GM21515 (cell line): ENCODE results near the gene POGZ.
A peak's percentile ranks its signal among the peaks of the same experiment; 100 is the strongest.
"Not testable (repeated sequence)": the region's sequence is repeated elsewhere in the genome, so short reads cannot be mapped to it uniquely, and the experiment has no call there.

Source experiments
- ATAC-seq: cut with Tn5 transposase; IDR thresholded peaks from one replicate; pipeline ENCODE4 v1.9.1; 2021; ENCODE audit not compliant: unreplicated experiment

POGZ gene

GRCh38 chr1:151425103-151425502 lies 34.2 kb downstream of the POGZ start:
- ATAC-seq: no peak

GRCh38 chr1:151419819-151420218 lies 39.5 kb downstream of the POGZ start:
- no peak for ATAC-seq

GRCh38 chr1:151418081-151418480 lies 41.2 kb downstream of the POGZ start:
- ATAC-seq: no peak

GRCh38 chr1:151416231-151416630 lies 43.1 kb downstream of the POGZ start:
- no peak for ATAC-seq

- no peak for ATAC-seq
Observed at GRCh38 chr1:151411884-151412283, 47.4 kb downstream of the POGZ start.

- ATAC-seq: no peak
Observed at GRCh38 chr1:151408891-151409290, 50.4 kb downstream of the POGZ start.

GRCh38 chr1:151407304-151407703 lies 52.0 kb downstream of the POGZ start:
- ATAC-seq: no peak

GRCh38 chr1:151406176-151406575 lies 53.1 kb downstream of the POGZ start:
- no peak for ATAC-seq

- ATAC-seq: no peak
Observed at GRCh38 chr1:151405187-151405951, 53.9 kb downstream of the POGZ start.

GRCh38 chr1:151403612-151404011 lies 55.7 kb downstream of the POGZ start:
- no peak for ATAC-seq

- no peak for ATAC-seq
Observed at GRCh38 chr1:151402764-151403163, 56.5 kb downstream of the POGZ start.

GRCh38 chr1:151401860-151402259 lies 57.4 kb downstream of the POGZ start:
- ATAC-seq: no peak

- ATAC-seq: no peak
Observed at GRCh38 chr1:151401125-151401788, 58.0 kb downstream of the POGZ start.

- peak; percentile 67 for ATAC-seq
Observed at GRCh38 chr1:151399324-151400171, 59.7 kb downstream of the POGZ start, which contains the start of gene PSMB4. PSMB4 (plus strand) TSS chr1:151399573; CDS start chr1:151399588, 15 bp downstream.

- not testable (repeated sequence) for ATAC-seq
Observed at GRCh38 chr1:151396265-151396664, 63.0 kb downstream of the POGZ start.

- ATAC-seq: no peak
Observed at GRCh38 chr1:151393583-151393982, 65.7 kb downstream of the POGZ start.

- no peak for ATAC-seq
Observed at GRCh38 chr1:151391079-151391563, 68.2 kb downstream of the POGZ start.

- not testable (repeated sequence) for ATAC-seq
Observed at GRCh38 chr1:151390221-151391078, 68.8 kb downstream of the POGZ start.

GRCh38 chr1:151386002-151386401 lies 73.3 kb downstream of the POGZ start:
- ATAC-seq: no peak

GRCh38 chr1:151384584-151384983 lies 74.7 kb downstream of the POGZ start:
- ATAC-seq: no peak
